Gastrocnemius medialis (tissue), 4 donors: Measurements from ENCODE around the gene KCNK3. TPM values are rescaled to one million over a fixed set of nuclear protein-coding genes. Genes with fewer than 3 reads are reported as not detected.

Source experiments
- ATAC-seq, 2 donors: fragments of 150-250 bp; one replicate each; pipeline ENCODE4 v1.9.1; 2016
- DNase-seq, 2 donors: peaks; one replicate each; pipeline ENCODE4 v3.0.0-alpha.2; 2019
- H3K27ac ChIP-seq, 4 donors: fragments of 200-600 bp; sonication (generic); 1 replicate in 1 of 4; 2 replicates in 3 of 4; pipeline ENCODE4 v1.5.1; 2016 to 2018; ENCODE audit warnings: mild to moderate bottlenecking in 2 of 4, moderate library complexity in 1 of 4
- H3K27me3 ChIP-seq, 3 donors: fragments of 200-600 bp; sonication (generic) in 2 of 3; 1 replicate in 1 of 3; 2 replicates in 2 of 3; pipeline versions ENCODE4 v1.5.1 to v1.6.0; 2016 to 2019; ENCODE audit warnings: mild to moderate bottlenecking in 1 of 3, moderate library complexity in 1 of 3
- H3K36me3 ChIP-seq, 2 donors: fragments of 200-600 bp; sonication (generic) in 1 of 2; one replicate each; pipeline ENCODE4 v1.5.1; 2017 to 2018
- H3K4me1 ChIP-seq, 2 donors: fragments of 200-600 bp; sonication (generic) in 1 of 2; one replicate each; pipeline ENCODE4 v1.5.1; 2016 to 2017; ENCODE audit warnings: mild to moderate bottlenecking in 2 of 2
- H3K4me3 ChIP-seq, 4 donors: fragments of 200-600 bp; sonication (generic) in 3 of 4; 1 replicate in 1 of 4; 2 replicates in 3 of 4; pipeline ENCODE4 v1.5.1; 2016 to 2019; ENCODE audit warnings: mild to moderate bottlenecking in 2 of 4
- H3K9me3 ChIP-seq, 3 donors: fragments of 200-600 bp; sonication (generic) in 2 of 3; 1 replicate in 1 of 3; 2 replicates in 2 of 3; pipeline ENCODE4 v1.5.1; 2016 to 2019
- POLR2A ChIP-seq, 2 donors: fragments of 450-650 bp; IDR thresholded peaks; one replicate each; pipeline ENCODE4 v1.6.1; 2017; ENCODE audit warnings: antibody characterized with exemption in 2 of 2, mild to moderate bottlenecking in 2 of 2, moderate library complexity in 2 of 2
- in situ Hi-C, 4 donors: fragments of 200-750 bp; cut with MboI; loops; one replicate each; pipeline versions ENCODE4 v1.15.0 to v1.8.0; 2017; ENCODE audit warnings: low sequenced_read_pairs in 4 of 4
- intact Hi-C: fragments of 100-400 bp; cut with DNase I; formaldehyde crosslinking; loops from one replicate; pipeline ENCODE4 v1.15.1; 2023; ENCODE audit warnings: low total_unique reads
- total RNA-seq, 4 donors: library from RNA; depleted of rRNA; stranded (reverse); fragments of >200 nt; gene quantifications; one replicate each; pipeline versions ENCODE4 v1.1.0 to v1.2.3, GENCODE V29; 2016
- TF ChIP-seq, protein P1 (sequence below), 5 experiments: fragments of 450-650 bp in 3 of 5; fragments of 200-600 bp in 2 of 5; sonication (generic) in 2 of 5; IDR thresholded peaks in 4 of 5; conservative IDR thresholded peaks in 1 of 5; 1 replicate in 4 of 5; 2 replicates in 1 of 5; pipeline ENCODE4 v1.5.1; 2016 to 2019; ENCODE audit warnings: antibody characterized with exemption in 5 of 5, mild to moderate bottlenecking in 3 of 5, moderate library complexity in 3 of 5

Gene KCNK3
- total RNA-seq, 4 donors from 2014 or later = 0.80 to 11.6 (median 1.2) TPM

- no peaks in the 10 kb centered on the region for H3K9me3 ChIP-seq
- DNase-seq (no peak), ATAC-seq (no peak)
- in situ Hi-C loops = no loop called here
- H3K4me3 ChIP-seq = no peak overlapping the region
- TF ChIP-seq POLR2A (IDR thresholded peaks at IDR 0.05) = no peak
- TF ChIP-seq, protein P1, sequence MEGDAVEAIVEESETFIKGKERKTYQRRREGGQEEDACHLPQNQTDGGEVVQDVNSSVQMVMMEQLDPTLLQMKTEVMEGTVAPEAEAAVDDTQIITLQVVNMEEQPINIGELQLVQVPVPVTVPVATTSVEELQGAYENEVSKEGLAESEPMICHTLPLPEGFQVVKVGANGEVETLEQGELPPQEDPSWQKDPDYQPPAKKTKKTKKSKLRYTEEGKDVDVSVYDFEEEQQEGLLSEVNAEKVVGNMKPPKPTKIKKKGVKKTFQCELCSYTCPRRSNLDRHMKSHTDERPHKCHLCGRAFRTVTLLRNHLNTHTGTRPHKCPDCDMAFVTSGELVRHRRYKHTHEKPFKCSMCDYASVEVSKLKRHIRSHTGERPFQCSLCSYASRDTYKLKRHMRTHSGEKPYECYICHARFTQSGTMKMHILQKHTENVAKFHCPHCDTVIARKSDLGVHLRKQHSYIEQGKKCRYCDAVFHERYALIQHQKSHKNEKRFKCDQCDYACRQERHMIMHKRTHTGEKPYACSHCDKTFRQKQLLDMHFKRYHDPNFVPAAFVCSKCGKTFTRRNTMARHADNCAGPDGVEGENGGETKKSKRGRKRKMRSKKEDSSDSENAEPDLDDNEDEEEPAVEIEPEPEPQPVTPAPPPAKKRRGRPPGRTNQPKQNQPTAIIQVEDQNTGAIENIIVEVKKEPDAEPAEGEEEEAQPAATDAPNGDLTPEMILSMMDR (IDR thresholded peaks at IDR 0.05 in 4 of 5, conservative IDR thresholded peaks at IDR 0.05 in 1 of 5) = no peak
- intact Hi-C loops = no loop called here
- no peaks in the 10 kb centered on the region for H3K36me3 ChIP-seq
- H3K27me3 ChIP-seq = peaks cover 0 to 10% (median 5%) of the 10 kb centered on the region in 3 donors
- H3K27ac ChIP-seq = no peak overlapping the region
- no peaks in the 10 kb centered on the region for H3K4me1 ChIP-seq
These were observed 23.4 kb upstream of the KCNK3 start for GRCh38 chr2:26668856-26669750.

- Histone ChIP-seq H3K4me1 (no peaks in the 10 kb centered on the region), H3K27me3 (peaks cover 0 to 10% (median 5%) of the 10 kb centered on the region in 3 donors), H3K27ac (no peak overlapping the region), H3K4me3 (no peak overlapping the region), H3K36me3 (no peaks in the 10 kb centered on the region), H3K9me3 (no peaks in the 10 kb centered on the region)
- TF ChIP-seq POLR2A (IDR thresholded peaks at IDR 0.05) = no peak
- TF ChIP-seq, protein P1 (IDR thresholded peaks at IDR 0.05 in 4 of 5, conservative IDR thresholded peaks at IDR 0.05 in 1 of 5) = no peak
- ATAC-seq (no peak), DNase-seq (no peak)
- intact Hi-C loops (no loop called here), in situ Hi-C loops (no loop called here)
These were observed 22.4 kb upstream of the KCNK3 start for GRCh38 chr2:26670171-26670570.

DNA sequence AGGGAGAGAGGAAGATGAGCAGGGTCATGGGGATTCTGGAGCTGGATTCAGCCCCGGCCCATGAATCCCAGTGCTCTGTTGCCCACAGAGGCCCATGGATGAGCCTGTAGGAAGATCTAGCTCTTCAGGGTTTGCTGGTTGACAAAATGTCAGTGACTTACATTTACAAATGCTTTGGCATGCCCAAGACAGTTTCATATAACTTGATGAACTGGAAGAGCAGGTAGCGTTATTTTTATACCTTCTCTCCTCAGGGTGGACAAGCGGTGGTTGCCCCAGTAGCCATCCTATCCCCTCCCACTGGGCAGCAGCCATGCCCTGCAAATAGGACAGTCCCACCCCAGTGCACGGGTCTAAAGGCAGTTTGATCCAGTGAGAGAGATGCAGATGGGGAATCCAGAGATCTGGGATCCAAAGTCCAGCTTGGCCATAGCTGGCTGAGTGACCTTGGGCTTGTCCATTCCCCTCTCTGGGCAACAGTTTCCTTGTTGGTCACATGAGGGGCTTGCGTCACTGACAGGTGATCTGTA lies 21.5 kb upstream of the KCNK3 start:
- Histone ChIP-seq H3K9me3 (no peaks in the 10 kb centered on the region), H3K27me3 (peaks cover 0 to 10% (median 0%) of the 10 kb centered on the region in 3 donors), H3K4me3 (no peak overlapping the region), H3K36me3 (no peaks in the 10 kb centered on the region), H3K27ac (no peak overlapping the region), H3K4me1 (no peaks in the 10 kb centered on the region)
- in situ Hi-C loops (no loop called here), intact Hi-C loops (no loop called here)
- ATAC-seq (no peak), DNase-seq (no peak)
- TF ChIP-seq POLR2A (IDR thresholded peaks at IDR 0.05) = no peak
- TF ChIP-seq, protein P1 (IDR thresholded peaks at IDR 0.05 in 4 of 5, conservative IDR thresholded peaks at IDR 0.05 in 1 of 5) = no peak

DNA sequence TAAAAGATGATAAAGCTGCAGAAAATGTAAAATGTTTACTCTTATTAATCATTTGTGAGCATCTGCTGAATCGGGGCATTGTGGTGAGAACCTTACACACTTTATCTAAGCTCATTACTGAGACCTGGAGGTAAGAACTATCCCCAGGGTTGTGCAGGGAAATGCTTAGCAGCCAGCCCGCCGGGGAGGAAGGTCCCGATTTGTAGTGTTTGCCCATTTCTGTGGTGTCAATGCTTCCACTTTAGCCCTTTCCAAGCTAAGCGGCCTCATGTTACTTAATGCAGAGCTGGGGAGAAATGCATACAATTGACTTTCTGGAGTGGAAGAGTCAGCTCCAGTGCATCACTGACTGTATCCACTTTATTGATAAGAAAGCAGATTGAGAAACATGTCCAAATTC lies 20.8 kb upstream of the KCNK3 start:
- Histone ChIP-seq H3K27me3 (peaks cover 0 to 10% (median 0%) of the 10 kb centered on the region in 3 donors), H3K4me3 (no peak overlapping the region), H3K4me1 (no peaks in the 10 kb centered on the region), H3K27ac (no peak overlapping the region), H3K9me3 (no peaks in the 10 kb centered on the region), H3K36me3 (no peaks in the 10 kb centered on the region)
- no peak for TF ChIP-seq POLR2A (IDR thresholded peaks at IDR 0.05)
- TF ChIP-seq, protein P1 (IDR thresholded peaks at IDR 0.05 in 4 of 5, conservative IDR thresholded peaks at IDR 0.05 in 1 of 5) = no peak
- ATAC-seq = no peak
- DNase-seq = no peak
- in situ Hi-C loops = no loop called here
- intact Hi-C loops = no loop called here
